ENCODE data around the gene GLG1.
A peak's percentile ranks its signal among the peaks of the same experiment; 100 is the strongest.

Gene GLG1

DNA sequence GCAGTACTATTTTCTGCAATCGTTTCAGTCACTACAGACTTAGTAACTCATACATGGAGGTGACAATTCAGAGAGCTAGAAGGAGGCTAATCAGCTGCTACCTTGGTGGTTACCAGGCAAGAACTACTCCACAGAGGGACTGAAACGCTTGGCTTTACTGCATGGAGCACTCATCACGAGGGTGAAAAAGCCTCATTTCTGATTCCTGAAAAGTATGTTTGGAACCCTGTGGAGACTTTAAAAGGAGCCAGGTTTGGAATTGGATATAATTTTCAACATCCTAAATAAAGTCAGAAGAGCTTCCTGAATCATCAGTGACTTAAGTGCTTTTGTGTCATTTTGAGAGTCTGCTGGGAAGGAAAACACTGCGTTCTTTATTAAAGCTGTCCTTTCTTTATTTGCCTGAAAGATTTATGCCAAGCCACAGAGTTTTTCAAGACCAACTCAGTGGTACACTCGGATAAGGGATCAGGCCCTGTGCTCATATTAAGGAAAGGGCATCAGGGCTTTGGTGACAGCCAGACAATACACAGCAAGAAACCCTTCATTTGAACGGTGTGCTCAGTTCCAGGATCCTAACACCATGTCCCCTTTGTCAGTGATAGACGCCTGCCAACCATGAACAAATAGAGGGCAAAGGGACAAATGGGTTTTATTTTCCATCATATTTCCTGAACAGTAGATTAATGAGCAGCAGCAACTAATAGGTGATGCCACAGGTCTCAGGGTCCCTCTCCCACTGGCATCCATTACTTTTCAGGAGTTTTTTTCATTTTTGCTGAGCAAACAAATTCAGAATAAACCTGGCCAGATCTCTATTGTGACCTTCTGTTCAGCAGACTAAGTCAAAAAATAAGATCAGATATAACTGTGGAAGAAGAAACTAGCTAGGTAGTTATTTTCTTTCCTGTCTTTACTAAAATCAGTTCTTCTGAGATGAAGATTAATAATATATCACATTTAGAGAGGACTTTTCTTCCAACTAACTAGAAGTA lies 105.1 kb downstream of the GLG1 start:
- H3K4me1 ChIP-seq (ENCODE audit: low read depth, poor library complexity, severe bottlenecking), result peaks cover 52% of the 10 kb centered on the region
- H3K27me3 ChIP-seq (ENCODE audit: insufficient read depth, low read depth), result no peaks in the 10 kb centered on the region
- no peak overlapping the region for H3K9ac ChIP-seq
- TF ChIP-seq, protein P1, sequence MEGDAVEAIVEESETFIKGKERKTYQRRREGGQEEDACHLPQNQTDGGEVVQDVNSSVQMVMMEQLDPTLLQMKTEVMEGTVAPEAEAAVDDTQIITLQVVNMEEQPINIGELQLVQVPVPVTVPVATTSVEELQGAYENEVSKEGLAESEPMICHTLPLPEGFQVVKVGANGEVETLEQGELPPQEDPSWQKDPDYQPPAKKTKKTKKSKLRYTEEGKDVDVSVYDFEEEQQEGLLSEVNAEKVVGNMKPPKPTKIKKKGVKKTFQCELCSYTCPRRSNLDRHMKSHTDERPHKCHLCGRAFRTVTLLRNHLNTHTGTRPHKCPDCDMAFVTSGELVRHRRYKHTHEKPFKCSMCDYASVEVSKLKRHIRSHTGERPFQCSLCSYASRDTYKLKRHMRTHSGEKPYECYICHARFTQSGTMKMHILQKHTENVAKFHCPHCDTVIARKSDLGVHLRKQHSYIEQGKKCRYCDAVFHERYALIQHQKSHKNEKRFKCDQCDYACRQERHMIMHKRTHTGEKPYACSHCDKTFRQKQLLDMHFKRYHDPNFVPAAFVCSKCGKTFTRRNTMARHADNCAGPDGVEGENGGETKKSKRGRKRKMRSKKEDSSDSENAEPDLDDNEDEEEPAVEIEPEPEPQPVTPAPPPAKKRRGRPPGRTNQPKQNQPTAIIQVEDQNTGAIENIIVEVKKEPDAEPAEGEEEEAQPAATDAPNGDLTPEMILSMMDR (conservative IDR thresholded peaks at IDR 0.05; ENCODE audit: low read depth, low read length), result no peak
- no peak overlapping the region for H3K4me3 ChIP-seq (IDR thresholded peaks at IDR 0.05; ENCODE audit: insufficient read depth, low read depth, low read length)
- H3K4me2 ChIP-seq, result no peak overlapping the region
- H3K36me3 ChIP-seq (ENCODE audit: insufficient read depth), result no peaks in the 10 kb centered on the region
- H2AFZ ChIP-seq (ENCODE audit: low read depth), result no peak overlapping the region
- 0 out of 2 replicates have a peak, but pooled peaks cover 3% of the 10 kb centered on the region for H4K20me1 ChIP-seq (ENCODE audit: insufficient read depth)
- H3K79me2 ChIP-seq (ENCODE audit: insufficient read depth, low read depth), result peaks cover 5% of the 10 kb centered on the region; the same call in 1 of the 2 replicates
- H3K27ac ChIP-seq, result peak overlapping the region; percentile 19; the same call in 1 of the 2 replicates

DNA sequence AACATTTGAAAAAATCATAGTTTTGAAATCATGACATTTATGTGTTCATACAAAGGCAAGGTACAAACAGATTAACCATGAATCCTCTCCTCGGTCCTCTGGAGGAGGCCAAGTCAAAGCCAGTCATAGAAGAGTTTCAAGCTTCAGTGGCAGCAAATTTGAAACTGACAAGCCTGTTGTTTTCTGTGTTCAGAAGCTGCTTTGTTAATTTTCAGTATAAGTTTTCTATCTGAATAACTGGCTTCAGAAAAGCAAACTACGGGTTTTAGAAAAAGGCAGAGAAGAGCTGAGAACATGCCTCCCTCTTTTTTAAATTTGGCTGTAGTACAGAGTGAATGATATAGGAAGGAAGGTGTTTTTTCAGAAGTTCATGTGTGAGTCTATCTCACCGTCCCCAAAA lies 106.0 kb downstream of the GLG1 start:
- Histone ChIP-seq H3K27ac (peak overlapping the region; percentile 19; the same call in 1 of the 2 replicates), H3K4me1 (ENCODE audit: low read depth, poor library complexity, severe bottlenecking) (peaks cover 52% of the 10 kb centered on the region), H3K4me3 (IDR thresholded peaks at IDR 0.05; ENCODE audit: insufficient read depth, low read depth, low read length) (no peak overlapping the region), H4K20me1 (ENCODE audit: insufficient read depth) (0 out of 2 replicates have a peak, but pooled peaks cover 3% of the 10 kb centered on the region), H3K4me2 (no peak overlapping the region), H3K79me2 (ENCODE audit: insufficient read depth, low read depth) (peaks cover 5% of the 10 kb centered on the region; the same call in 1 of the 2 replicates), H3K36me3 (ENCODE audit: insufficient read depth) (no peaks in the 10 kb centered on the region), H3K9ac (no peak overlapping the region), H3K27me3 (ENCODE audit: insufficient read depth, low read depth) (no peaks in the 10 kb centered on the region), H2AFZ (ENCODE audit: low read depth) (no peak overlapping the region)
- TF ChIP-seq, protein P1 (conservative IDR thresholded peaks at IDR 0.05; ENCODE audit: low read depth, low read length), result no peak

DNA sequence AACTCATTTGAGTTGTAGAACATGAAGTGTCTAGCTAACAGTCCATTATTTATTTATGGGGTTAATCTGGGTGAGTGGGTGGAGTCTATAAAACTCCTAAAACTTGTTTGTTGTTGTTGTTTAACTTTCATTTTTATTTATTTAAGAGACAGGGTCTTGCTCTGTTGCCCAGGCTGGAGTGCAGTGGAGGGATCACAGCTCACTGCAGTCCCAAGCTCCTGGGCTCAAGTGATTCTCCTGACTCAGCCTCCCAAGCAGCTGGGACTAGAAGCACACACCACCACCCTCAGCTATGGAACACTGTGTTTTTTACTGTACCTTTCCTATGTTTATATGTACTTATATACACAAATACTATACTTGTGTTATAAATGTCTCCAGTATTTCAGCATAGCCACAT lies 107.8 kb downstream of the GLG1 start:
- H3K27me3 ChIP-seq (ENCODE audit: insufficient read depth, low read depth), result no peaks in the 10 kb centered on the region
- TF ChIP-seq, protein P1 (conservative IDR thresholded peaks at IDR 0.05; ENCODE audit: low read depth, low read length), result no peak
- H3K4me3 ChIP-seq (IDR thresholded peaks at IDR 0.05; ENCODE audit: insufficient read depth, low read depth, low read length), result no peak overlapping the region
- H3K9ac ChIP-seq, result no peak overlapping the region
- no peak overlapping the region for H3K27ac ChIP-seq
- H3K79me2 ChIP-seq (ENCODE audit: insufficient read depth, low read depth), result peaks cover 5% of the 10 kb centered on the region; the same call in 1 of the 2 replicates
- 0 out of 2 replicates have a peak, but pooled peaks cover 3% of the 10 kb centered on the region for H4K20me1 ChIP-seq (ENCODE audit: insufficient read depth)
- H3K36me3 ChIP-seq (ENCODE audit: insufficient read depth), result no peaks in the 10 kb centered on the region
- H3K4me2 ChIP-seq, result no peak overlapping the region
- H2AFZ ChIP-seq (ENCODE audit: low read depth), result no peak overlapping the region
- peaks cover 68% of the 10 kb centered on the region for H3K4me1 ChIP-seq (ENCODE audit: low read depth, poor library complexity, severe bottlenecking)

DNA sequence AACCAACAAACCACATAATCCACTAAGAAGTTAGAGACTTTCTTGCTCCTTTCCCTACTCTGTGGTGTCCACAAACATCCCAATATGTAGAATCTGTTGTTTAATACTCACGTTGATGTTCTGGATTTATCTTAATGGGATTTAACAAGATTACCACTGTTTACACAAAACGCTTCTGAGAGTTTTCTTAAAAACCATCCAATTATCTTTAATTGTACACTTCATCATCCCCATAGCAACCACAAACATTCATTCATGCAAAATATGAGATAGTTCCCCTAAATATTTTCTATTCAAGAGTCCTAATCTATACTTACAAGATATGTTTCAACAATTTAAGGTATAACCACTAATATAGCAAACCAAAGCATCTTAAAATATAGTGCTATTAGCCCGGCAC lies 109.2 kb downstream of the GLG1 start:
- TF ChIP-seq, protein P1 (conservative IDR thresholded peaks at IDR 0.05; ENCODE audit: low read depth, low read length), result no peak
- Histone ChIP-seq H3K27me3 (ENCODE audit: insufficient read depth, low read depth) (no peaks in the 10 kb centered on the region), H3K4me3 (IDR thresholded peaks at IDR 0.05; ENCODE audit: insufficient read depth, low read depth, low read length) (no peak overlapping the region), H3K36me3 (ENCODE audit: insufficient read depth) (peaks cover 6% of the 10 kb centered on the region; the same call in 1 of the 2 replicates), H2AFZ (ENCODE audit: low read depth) (no peak overlapping the region), H3K9ac (no peak overlapping the region), H3K4me2 (0 out of 2 replicates have a peak overlapping the region, but pooled peaks have one; percentile 7), H3K79me2 (ENCODE audit: insufficient read depth, low read depth) (peaks cover 5% of the 10 kb centered on the region; the same call in 1 of the 2 replicates), H4K20me1 (ENCODE audit: insufficient read depth) (0 out of 2 replicates have a peak, but pooled peaks cover 4% of the 10 kb centered on the region), H3K4me1 (ENCODE audit: low read depth, poor library complexity, severe bottlenecking) (peaks cover 74% of the 10 kb centered on the region), H3K27ac (no peak overlapping the region)
